ENCODE data around the gene SUPT3H. TPM values are rescaled to one million over a fixed set of nuclear protein-coding genes. Genes with fewer than 3 reads are reported as not detected.

Gene SUPT3H
- total RNA-seq, 2 donors from 2014 or later = 2.5 to 4.5 TPM

- Histone ChIP-seq H3K27ac (no peak overlapping the region), H3K36me3 (no peaks in the 10 kb centered on the region), H3K27me3 (no peaks in the 10 kb centered on the region), H3K9me3 (no peaks in the 10 kb centered on the region), H3K4me3 (no peak overlapping the region), H3K4me1 (no peaks in the 10 kb centered on the region)
- TF ChIP-seq CTCF (IDR thresholded peaks at IDR 0.05) = no peak
- DNase-seq (ENCODE audit: low spot score) = no peak
Observed at GRCh38 chr6:44831002-44831610, 546.6 kb downstream of the SUPT3H start.

- DNase-seq (ENCODE audit: low spot score) = no peak
- Histone ChIP-seq H3K36me3 (no peaks in the 10 kb centered on the region), H3K27me3 (no peaks in the 10 kb centered on the region), H3K27ac (no peak overlapping the region), H3K4me1 (no peaks in the 10 kb centered on the region), H3K9me3 (no peaks in the 10 kb centered on the region), H3K4me3 (no peak overlapping the region)
- no peak for TF ChIP-seq CTCF (IDR thresholded peaks at IDR 0.05)
Observed at GRCh38 chr6:44829836-44830235, 547.9 kb downstream of the SUPT3H start.

- Histone ChIP-seq H3K4me1 (no peaks in the 10 kb centered on the region), H3K4me3 (no peak overlapping the region), H3K27me3 (no peaks in the 10 kb centered on the region), H3K9me3 (no peaks in the 10 kb centered on the region), H3K36me3 (no peaks in the 10 kb centered on the region), H3K27ac (no peak overlapping the region)
- no peak for TF ChIP-seq CTCF (IDR thresholded peaks at IDR 0.05)
- DNase-seq (ENCODE audit: low spot score) = no peak
Observed at GRCh38 chr6:44828780-44829179, 549.0 kb downstream of the SUPT3H start.

- no peaks in the 10 kb centered on the region for H3K4me1 ChIP-seq
- H3K4me3 ChIP-seq = no peak overlapping the region
- no peak for TF ChIP-seq CTCF (IDR thresholded peaks at IDR 0.05)
- no peaks in the 10 kb centered on the region for H3K36me3 ChIP-seq
- no peak overlapping the region for H3K27ac ChIP-seq
- no peak for DNase-seq (ENCODE audit: low spot score)
- no peaks in the 10 kb centered on the region for H3K9me3 ChIP-seq
- H3K27me3 ChIP-seq = no peaks in the 10 kb centered on the region
Observed at GRCh38 chr6:44826025-44826676, 551.6 kb downstream of the SUPT3H start.

GRCh38 chr6:44825273-44825672 is 552.5 kb downstream of the SUPT3H start:
- H3K9me3 ChIP-seq = no peaks in the 10 kb centered on the region
- H3K4me3 ChIP-seq = no peak overlapping the region
- no peak for TF ChIP-seq CTCF (IDR thresholded peaks at IDR 0.05)

GRCh38 chr6:44824567-44824966 is 553.2 kb downstream of the SUPT3H start:
- no peak overlapping the region for H3K27ac ChIP-seq
- H3K36me3 ChIP-seq = no peaks in the 10 kb centered on the region
- TF ChIP-seq CTCF (IDR thresholded peaks at IDR 0.05) = no peak
- H3K9me3 ChIP-seq = no peaks in the 10 kb centered on the region
- no peaks in the 10 kb centered on the region for H3K4me1 ChIP-seq
- no peak overlapping the region for H3K4me3 ChIP-seq
- DNase-seq (ENCODE audit: low spot score) = no peak
- H3K27me3 ChIP-seq = no peaks in the 10 kb centered on the region

More at GRCh38 chr6:44825273-44825672, 552.5 kb downstream of the SUPT3H start:
- H3K27ac ChIP-seq = no peak overlapping the region
- no peak for DNase-seq (ENCODE audit: low spot score)
- no peaks in the 10 kb centered on the region for H3K27me3 ChIP-seq
- no peaks in the 10 kb centered on the region for H3K4me1 ChIP-seq
- H3K36me3 ChIP-seq = no peaks in the 10 kb centered on the region

Data from right atrium auricular region (tissue), 2 donors.